ENCODE results near the gene LY86.

Gene LY86

DNA sequence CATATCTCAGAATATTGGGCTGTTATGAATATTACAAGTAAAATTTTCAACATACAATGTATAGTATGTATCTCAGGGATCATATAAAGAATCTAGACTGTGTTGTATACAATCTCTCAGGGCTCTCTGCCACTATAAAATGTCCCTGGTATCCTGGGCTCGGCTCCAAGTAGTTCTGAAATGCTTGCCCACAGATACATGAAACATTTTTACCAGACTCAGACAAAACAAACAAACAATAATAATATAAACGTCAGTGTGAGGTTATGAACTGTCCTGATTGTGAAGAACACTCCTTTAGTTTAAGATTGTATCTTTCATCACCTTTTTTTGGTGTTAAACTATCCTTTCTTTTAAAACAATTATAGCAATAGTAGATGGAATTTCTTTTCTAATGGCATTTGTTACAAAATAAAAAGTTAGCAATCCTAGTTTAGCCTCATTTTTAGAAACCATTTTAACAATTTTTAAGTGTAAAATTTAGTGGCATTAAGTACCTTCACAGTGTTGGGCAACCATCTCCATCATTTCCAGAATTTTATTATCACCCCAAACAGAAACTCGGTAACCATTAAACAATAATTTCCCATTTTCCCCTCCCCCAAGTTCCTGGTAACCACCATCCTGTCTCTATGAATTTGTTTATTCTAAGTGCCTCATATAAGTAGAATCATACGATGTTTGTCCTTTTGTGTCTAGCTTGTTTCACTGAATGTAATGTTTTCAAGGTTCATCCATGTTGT is 17.4 kb upstream of the LY86 start:
- DNase-seq (ENCODE audit: low read depth in 2 of 2), result no peak

DNA sequence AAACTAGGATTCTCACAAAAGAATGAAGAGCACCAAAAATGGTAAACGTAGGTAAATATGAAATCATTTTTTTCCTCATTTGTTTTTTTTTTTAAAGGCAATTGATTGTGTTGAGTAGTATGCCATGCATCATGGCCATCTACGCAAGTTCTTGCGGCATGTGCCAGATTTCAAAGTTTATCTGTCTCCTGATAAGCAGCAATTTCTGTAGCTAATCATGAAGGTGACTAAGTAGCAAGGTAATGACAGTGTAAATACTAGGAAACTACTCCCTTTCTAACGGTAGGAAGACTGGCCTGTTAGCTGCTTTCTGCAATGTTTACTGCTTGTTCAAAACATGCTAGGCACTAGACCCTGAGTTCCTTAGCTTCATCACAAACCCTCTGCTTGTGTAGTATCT is 13.4 kb upstream of the LY86 start:
- DNase-seq (ENCODE audit: low read depth in 2 of 2), result no peak

DNA sequence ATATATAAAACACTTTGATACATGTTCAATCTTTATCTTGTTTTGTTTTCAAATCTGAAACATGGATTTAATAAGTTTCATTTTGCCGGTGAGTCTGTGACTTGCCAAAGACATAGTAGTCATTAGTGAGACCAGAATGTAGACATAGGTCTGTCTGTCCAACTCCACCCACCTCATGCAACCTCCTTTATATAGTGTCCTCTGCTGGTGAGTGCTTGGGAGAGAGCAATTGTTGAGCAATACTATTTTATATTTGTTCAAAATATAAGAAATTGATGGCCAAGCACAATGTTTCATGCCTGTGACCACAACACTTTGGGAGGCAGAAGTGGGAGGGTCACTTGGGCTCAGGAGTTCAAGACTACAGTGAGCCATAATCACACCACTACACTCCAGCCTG is 10.8 kb upstream of the LY86 start:
- DNase-seq (ENCODE audit: low read depth in 2 of 2), result no peak

DNA sequence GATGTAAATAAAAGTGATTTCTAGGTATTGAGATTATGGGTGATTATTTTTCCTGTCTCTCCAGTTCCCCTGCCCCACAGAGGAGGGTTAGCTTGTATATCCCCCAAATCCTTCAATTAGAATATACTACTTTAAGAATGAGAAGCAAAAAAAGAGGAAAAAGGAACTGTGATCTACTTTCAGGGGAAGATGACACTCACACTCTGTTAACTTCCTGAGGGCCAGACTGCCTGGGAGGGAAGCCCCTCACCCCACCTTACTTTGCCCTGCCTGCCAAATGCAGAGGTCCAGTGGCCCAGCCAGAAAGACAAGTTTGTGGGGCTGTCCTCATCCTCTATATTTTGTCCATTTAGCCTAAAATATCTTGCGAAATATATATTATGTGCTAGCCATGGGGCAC is 9.2 kb upstream of the LY86 start:
- no peak for DNase-seq (ENCODE audit: low read depth in 2 of 2)

DNA sequence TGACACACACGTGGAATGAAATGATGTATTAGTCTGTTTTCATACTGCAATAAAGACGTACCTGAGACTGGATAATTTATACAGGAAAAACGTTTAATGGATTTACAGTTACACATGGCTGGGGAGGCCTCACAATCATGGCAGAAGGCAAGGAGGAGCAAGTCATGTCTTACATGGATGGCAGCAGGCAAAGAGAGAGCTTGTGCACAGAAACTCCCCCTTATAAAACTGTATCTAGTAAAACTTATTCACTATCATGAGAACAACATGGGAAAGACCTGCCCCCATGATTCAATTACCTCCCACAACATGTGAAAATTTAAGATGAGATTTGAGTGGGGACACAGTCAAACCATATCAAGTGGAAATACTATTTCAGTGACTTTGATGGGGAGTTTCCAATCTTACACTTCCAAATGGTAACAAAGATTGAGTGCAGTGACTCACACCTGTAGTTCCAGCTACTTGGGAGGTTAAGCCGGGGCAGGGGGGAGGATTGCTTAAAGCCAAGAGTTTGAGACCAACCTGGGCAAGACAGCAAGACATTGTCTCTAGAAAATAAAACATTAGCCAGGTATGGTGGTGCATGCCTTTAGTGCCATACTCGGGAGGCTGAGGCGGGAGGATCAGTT is 8.2 kb upstream of the LY86 start:
- DNase-seq (ENCODE audit: low read depth in 2 of 2), result no peak

DNA sequence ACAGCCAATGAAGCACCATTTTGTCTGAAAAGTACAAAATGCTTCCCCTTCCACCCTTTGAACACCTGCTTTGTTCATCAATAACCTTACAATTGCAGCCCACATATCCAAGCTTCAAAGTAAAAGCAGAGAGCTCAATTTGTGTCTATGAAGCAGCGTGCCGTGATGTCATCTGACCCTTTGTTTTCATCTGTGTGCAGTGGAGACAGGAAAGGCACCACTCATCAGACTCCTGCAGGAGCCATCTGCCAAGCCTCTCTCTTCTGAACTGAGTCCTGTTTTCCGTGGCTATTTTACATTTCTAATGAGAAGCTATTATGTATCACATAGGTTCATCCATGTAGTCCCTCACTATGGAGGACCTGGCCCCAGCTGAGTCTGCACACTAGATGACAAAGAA is 7.5 kb upstream of the LY86 start:
- DNase-seq (ENCODE audit: low read depth in 2 of 2), result no peak

DNA sequence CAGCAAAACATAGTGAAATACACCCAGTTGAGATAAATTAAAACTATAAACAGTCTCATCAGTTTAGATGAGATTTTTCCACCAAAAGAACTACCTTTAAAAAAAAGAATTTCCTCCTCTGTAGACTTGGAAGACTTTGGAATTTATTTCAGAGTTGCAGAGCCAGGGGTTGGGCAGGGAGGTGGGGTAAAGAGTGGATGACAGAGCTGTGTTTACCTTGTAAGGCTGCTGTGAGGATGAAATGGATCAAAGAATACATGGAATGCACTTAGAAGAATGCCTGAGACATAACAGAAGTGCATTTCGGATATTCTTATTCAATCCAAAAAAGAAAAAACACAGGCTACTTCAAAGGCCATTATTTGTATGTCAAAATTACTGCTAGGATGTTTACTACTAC is 6.4 kb upstream of the LY86 start:
- DNase-seq (ENCODE audit: low read depth in 2 of 2), result no peak

DNA sequence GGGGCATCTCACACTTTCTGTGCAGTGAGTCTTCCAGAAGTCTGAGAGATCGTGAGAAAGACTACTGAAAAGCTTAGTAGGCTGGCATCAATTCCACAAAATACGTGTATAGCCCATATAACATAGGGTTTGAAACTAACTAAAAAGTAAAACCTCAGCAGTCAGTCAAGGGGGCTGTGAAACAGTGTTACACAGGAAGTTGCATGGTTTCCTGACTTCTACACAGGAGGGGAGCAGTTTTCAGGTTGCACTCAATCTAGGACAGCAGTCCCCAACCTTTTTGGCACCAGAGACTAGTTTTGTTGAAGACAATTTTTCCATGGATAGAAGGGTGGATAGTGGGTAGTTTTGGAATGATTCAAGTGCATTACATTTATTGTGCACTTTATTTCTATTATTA is 4.7 kb upstream of the LY86 start:
- no peak for DNase-seq (ENCODE audit: low read depth in 2 of 2)

DNA sequence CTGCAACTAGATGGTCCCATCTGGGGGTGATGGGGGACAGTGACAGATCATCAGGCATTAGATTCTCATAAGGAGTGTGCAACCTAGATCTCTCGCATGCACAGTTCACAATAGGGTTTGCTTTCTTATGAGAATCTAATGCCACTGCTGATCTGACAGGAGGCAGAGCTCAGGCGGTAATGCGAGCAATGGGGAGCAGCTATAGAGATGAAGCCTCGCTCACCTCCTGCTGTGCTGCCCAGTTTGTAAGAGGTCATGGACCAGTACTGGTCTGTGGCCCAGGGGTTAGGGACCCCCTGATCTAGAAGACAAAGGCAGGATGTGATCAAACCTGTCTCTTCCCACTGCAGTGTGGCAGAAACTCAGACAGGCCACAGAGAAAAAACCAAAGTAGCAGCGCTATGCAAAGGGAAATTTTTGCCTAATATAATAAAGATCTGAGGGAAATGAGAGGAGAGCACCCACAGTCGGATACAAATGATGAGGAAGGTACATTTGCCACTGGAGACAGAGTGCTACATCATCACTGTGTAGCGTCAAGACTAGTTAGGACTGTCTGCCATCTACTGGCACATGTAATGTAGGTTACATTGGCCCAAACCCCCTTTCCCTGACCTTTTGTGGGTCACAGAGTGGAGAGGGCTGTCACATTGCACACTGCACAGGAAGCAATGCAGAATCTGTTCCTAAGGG is 4.1 kb upstream of the LY86 start:
- no peak for DNase-seq (ENCODE audit: low read depth in 2 of 2)

DNA sequence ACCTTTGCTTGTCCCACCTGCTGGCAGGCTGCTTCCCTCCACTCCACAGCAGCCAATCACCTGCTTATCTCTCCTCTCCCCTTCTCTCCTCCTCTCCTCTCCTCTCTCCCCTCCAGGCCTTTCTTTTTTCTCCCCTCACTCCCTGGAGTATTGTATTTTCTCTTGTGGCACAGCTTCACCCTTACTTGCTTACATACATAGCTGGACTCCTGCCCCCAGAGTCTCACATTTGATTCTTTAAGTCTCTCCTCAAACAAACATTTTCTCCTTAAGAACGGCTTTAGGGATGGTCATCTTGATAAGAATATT is 3.6 kb upstream of the LY86 start:
- DNase-seq (ENCODE audit: low read depth in 2 of 2), result no peak

DNA sequence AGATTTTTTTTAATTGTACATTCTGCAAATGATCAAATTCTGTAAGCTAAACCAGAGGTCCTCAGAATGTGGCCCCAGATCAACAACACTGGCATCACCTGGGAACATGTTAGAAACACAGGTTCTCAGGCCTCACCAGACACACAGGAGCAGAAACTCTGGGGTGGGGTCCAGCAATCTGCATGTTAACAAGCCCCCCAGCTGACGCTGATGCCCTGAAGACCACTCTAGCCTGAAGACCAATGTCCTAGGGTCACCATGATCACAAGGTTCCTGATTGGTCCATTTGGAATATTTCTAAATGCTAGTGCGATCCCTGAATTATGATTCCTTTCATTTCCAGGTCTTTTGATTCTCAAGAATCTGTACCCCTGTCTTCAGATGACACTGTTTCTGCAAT is 2.4 kb upstream of the LY86 start:
- no peak for DNase-seq (ENCODE audit: low read depth in 2 of 2)

DNA sequence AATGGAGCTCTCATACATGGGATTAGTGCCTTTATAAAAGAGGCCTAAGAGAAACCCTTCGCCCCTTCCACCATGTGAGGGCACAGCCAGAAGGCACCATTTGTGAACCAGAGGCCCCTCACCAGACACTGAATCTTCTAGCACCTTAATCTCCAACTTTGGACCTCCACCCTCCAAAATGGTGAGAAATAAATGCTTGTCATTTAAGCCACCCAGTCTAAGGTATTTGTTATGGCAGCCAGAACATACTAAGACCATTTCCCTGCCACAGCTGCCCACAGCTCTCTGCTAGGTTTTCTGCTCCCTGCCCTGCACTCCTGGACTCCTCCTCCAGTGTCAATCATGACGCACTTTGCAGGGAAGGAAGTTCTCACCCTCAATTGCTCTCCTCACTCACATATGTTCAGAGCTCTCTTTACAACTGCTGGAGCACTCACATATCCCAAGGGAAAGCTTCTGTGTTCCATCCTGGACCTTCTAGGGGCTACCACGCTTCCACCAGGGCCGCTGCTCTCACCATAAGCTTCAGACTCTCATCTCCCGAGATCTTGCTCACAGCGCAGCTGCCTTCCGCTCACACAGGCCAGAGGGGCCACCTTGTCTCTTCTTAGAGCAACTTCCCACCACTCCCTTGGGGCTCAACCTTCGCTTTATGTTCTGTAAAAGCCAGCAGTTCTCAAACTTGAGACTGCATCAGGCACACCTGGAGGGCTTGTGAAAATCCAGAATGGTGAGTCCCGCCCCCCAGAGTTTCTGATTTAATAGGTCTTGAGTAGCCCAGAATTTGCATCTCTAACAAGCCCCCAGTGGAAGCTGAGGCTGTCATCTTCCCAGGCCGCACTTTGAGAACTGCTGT is 1.6 kb upstream of the LY86 start:
- no peak for DNase-seq (ENCODE audit: low read depth in 2 of 2)

DNA sequence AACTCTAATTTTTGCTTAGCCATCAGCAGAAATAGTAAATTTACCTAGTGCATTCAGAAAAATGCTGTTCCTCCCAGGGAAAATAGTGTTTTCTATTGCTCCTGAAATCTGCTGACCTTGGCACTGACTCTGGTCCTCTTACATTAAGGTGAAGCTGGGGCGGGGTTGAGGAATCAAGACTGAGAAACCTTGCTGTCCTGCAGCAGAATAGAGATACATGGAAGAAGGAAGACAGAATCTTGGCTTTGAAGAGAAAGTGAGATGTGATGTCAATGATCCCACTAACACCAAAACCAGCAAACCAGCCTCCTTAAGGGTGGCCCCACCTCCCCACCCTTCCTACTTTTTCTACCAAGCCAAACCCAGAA is 840 bp upstream of the LY86 start:
- no peak for DNase-seq (ENCODE audit: low read depth in 2 of 2)

DNA sequence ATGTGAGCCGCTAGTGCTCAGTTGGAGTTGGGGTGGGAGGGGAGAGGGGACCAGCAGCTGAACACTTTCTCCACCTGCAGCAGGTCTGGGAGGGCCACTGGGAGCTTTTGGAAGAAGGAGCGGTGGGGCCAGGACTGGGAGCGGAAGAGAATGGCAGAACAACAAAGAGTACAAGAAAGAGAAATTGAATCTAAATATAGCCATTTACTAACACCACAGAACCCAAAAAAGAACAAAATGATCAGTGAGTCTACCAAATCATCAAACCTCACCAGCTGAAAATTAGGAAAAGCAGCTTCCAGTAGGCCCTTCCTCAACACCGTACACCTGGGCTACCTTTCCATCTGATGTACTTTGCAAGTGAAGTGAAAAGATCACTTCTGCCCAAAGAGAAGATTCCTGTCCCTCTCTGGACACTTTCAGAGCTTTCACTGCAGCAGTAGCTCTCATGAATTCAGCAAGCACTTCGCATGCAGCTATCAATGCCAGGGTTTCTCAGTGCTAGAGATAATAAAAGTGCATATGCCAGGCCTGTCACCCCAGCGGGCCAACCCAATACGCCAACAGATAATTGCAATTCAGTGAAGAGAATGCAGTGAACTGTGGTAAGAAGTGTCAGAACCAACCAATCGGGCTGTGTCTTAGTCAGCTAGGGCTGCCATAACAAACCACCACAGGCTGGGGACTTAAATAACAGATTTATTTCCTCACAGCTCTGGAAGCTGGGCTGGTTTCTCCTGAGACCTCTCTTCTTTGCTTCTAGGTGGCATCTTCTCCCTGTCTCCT is 597 bp downstream of the LY86 start:
- DNase-seq (ENCODE audit: low read depth in 2 of 2), result no peak

DNA sequence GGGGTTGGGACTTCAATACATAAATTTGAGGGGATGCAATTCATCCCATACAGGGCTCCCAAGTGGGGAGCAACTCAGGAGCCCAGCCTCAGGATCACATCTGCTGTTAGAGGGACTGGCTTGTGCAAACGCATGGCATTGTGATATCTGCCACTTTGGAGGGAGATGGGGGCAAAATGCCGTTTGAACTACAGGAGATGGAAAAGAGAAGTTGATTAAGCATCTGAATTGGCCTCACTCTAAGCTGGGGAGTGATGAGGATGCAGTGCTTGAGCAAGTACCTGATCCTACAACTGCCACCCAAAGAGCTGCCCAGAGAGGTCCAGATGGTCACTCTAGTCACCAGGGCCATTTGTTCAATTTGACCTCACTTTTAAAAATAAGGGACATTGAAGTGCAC is 2.0 kb downstream of the LY86 start:
- DNase-seq (ENCODE audit: low read depth in 2 of 2), result no peak

DNA sequence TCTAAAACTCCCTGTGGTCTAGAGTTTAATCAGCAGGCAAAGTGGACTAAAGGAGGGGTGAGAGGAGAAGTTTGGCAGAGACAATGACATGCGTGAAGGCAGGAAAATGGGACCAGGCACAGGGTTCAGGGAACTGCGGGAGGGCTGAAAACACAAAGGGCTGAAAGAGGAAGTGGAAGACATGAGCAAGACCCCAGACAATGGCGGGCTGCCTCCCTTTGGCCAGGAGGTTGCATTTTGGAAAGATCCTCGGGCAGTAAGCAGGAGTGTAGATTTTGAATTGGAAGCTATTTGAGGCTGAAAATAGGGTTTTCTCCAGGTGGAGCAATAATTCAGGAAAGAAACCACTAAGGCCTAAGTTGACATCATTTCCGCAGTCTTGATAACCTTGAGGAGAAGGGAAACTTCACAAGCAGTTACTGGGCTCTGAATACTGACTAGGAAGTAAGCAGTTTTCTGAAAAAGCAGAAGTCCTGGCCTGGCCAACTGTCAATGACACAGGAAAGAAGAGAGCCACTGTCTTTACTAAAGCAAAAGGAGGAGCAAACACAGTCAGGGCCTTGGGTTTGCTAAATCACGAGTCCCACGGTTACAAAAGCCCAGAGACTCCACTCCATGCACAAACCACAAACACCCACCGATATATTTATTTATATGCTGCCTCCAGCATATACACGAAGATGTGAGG is 3.4 kb downstream of the LY86 start:
- DNase-seq (ENCODE audit: low read depth in 2 of 2), result no peak

DNA sequence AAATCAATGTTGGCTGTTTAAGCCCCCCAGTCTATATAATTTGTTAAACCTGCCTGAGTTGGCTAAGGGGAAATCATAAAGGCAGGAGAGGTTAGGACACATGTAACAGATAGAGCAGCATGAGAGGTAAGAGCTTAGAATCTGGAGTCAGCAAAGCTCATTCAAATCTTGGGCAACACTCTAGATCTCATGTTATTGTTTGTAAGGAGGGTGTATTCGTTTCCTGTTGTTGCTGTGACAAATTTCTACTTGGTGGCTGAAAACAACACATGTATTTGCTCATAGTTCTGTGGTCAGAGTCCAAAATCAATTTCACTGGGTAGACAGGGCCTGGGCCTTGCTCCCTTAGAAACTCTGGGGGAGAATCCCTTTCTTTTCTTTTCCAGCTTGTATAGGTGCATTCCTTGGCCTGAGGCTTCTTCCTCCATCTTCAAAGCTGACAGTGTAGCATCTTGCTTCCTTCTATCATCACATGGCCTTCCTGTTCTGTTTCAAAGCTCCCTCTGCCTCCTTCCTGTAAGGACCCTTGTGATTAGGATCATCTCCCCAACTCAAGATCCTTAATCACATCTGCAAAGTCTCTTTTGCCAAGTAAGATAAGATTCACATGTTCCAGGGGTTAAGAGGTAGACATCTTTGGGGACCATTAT is 4.4 kb downstream of the LY86 start:
- no peak for DNase-seq (ENCODE audit: low read depth in 2 of 2)

DNA sequence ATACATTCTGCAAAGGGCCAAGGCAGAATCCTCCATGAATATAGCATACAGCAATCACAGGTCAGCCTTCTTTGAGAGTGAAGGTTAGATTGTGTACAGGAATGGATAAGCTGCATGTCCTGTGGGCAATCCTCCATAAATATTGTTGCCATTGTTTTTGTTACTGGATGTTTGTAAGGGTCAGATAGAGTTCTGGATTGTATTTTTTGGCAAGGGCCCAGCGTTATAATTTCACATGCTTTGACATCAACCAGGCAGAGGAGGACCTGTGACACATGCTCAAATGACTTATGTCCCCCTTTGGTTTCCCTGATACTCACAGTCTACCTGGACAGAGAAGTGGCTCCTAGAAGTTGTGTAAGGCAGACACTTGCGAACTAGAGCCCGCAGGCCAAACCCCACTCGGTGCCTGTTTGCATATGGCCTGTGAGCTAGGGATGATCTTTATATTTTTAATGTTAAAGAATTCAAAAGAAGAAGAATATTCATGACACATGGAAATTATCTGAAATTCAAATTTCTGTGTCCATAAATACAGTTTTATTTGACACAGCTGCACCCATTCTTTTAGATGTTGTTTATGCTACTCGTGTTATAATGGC is 5.4 kb downstream of the LY86 start:
- DNase-seq (ENCODE audit: low read depth in 2 of 2), result no peak

DNA sequence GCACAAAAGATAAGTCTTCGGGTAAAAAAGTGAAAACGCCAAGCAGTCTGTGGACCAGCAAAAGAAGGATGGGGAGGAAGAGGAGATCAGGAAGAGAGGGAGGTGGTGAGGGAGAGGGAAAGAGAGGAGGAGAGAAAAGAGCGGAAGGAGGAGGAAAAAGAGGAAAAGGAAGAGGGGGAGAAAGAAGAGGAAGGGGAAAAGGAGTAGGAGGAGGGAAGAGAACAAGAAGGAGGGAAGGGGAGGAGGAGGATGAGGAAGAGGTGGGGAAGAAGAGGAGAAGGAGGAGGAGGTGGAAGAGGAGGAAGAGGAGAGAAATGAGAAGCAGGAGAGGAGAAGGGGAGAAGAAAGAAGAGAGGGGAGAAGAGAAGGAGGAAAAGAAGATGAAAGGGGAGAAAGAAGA is 6.5 kb downstream of the LY86 start:
- no peak for DNase-seq (ENCODE audit: low read depth in 2 of 2)

DNA sequence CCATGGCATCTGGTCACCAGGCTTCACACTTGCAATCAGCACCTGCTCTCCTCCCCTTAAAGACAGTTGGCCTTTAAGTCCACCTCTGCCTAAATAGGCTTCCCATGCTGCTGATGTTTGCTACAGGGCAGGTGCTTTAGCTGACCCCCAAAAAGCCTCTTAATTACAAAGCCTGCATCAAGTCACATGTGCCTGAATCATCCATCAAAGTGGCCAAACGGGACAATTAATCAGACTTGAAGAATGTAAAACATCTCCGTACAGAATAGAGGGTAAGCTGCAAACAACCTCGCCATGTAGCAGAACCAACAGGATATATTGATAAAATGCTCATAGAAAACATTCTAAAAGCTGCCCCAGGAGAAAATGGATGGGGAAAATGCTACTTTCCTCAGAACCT is 7.4 kb downstream of the LY86 start:
- DNase-seq (ENCODE audit: low read depth in 2 of 2), result no peak

All from stimulated activated CD4-positive, alpha-beta T cell treated with anti-CD3 and anti-CD28 coated beads, Interleukin-12 subunit alpha, Interleukin-12 subunit beta, amount 100 ng/mL, for 24 hours (primary cell).